ENCODE measurements around the gene DPY19L3. TPM values are rescaled to one million over a fixed set of nuclear protein-coding genes. Genes with fewer than 3 reads are reported as not detected.

DPY19L3 gene
- total RNA-seq, 2 experiments from 2014 or later = 10.4 to 12.4 TPM

DNA sequence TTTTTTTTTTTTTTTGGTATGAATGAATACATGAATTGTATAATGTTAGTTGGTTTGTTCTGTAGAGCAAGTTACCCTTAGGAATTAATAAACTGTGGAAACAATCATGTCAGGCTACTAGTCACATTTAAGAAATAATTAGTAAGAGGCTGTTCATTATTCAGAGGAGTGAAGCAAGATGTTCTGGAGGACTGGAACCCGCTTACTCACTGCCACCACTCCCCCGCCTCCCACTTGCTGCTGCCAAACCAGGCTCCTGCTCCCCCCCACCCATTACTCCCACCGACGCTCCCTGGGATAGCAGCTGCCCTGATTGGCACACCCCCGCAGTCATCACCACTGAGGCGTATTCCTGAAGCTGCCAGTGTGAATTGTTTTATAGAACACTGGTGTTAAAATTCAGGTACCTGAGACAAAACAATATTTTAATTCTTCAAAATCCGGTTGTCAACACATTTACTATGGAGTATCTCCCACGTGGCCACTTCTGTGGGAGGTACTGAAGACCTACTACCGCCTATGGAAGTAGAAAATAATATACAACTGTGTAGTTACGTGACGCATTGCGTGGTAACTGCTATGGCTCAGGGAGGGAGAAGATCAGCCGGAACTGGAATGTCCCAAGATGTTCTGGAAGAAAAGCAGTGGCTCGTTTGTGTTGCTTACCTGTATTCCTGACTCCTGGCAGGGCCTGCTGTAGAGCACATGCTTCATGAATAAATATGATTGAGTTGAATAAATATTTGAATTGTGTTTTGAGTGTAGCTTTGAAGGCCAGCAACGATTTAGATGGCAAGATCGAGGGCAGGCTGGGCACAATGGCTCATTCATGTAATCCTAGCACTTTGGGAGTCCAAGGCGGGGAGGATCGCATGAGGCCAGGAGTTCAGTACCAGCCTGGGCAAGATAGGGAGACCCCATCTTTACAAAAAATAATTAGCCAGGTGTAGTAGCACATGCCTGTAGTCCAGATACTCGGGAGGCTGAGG is 1.7 kb downstream of the DPY19L3 start:
- TF ChIP-seq, protein P1, sequence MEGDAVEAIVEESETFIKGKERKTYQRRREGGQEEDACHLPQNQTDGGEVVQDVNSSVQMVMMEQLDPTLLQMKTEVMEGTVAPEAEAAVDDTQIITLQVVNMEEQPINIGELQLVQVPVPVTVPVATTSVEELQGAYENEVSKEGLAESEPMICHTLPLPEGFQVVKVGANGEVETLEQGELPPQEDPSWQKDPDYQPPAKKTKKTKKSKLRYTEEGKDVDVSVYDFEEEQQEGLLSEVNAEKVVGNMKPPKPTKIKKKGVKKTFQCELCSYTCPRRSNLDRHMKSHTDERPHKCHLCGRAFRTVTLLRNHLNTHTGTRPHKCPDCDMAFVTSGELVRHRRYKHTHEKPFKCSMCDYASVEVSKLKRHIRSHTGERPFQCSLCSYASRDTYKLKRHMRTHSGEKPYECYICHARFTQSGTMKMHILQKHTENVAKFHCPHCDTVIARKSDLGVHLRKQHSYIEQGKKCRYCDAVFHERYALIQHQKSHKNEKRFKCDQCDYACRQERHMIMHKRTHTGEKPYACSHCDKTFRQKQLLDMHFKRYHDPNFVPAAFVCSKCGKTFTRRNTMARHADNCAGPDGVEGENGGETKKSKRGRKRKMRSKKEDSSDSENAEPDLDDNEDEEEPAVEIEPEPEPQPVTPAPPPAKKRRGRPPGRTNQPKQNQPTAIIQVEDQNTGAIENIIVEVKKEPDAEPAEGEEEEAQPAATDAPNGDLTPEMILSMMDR (IDR thresholded peaks at IDR 0.05) = no peak
- H3K4me1 Mint-ChIP-seq (ENCODE audit: low read depth) = peaks cover 21% of the 10 kb centered on the region
- intact Hi-C loops (cut with micrococcal nuclease) = no loop called here
- peak overlapping the region; percentile 83 for H3K4me3 Mint-ChIP-seq
- CTCF ChIA-PET = no interaction called here
- POLR2A ChIA-PET = no interaction called here
- H3K27me3 Mint-ChIP-seq = no peaks in the 10 kb centered on the region
- ATAC-seq (no peak), DNase-seq (no peak)
- peak overlapping the region; percentile 85 for H3K27ac Mint-ChIP-seq
- no peaks in the 10 kb centered on the region for H3K9me3 Mint-ChIP-seq
- peaks cover 19% of the 10 kb centered on the region for H3K36me3 Mint-ChIP-seq (ENCODE audit: low read depth)

- no peak for DNase-seq
- Mint-ChIP-seq H3K4me3 (no peak overlapping the region), H3K27me3 (no peaks in the 10 kb centered on the region), H3K27ac (no peak overlapping the region), H3K9me3 (no peaks in the 10 kb centered on the region), H3K36me3 (ENCODE audit: low read depth) (peaks cover 36% of the 10 kb centered on the region), H3K4me1 (ENCODE audit: low read depth) (peaks cover 6% of the 10 kb centered on the region)
- TF ChIP-seq, protein P1 (IDR thresholded peaks at IDR 0.05) = no peak
- ChIA-PET CTCF (no interaction called here), POLR2A (no interaction called here)
- intact Hi-C loops (cut with micrococcal nuclease) = no loop called here
- no peak for ATAC-seq
These were observed 9.7 kb downstream of the DPY19L3 start for GRCh38 chr19:32415246-32415645.

DNA sequence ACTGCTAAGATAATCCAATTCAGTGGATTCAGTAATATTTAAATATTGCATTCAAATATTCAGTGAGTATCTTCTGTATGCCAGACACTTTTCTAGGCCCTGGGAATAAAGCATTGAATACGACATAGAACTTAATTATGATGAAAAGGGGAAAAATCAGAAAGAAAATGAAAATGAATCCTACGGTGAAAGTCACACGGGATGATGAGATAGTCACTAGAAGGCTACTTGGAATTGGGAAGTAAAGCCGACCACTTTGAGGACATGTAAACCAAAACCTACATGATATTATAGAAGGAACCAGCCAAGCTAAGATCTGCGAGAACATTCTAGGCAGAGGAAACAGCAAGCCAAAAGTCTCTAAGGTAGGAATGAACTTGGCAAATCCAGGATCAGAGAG is 10.1 kb downstream of the DPY19L3 start:
- no peak overlapping the region for H3K4me3 Mint-ChIP-seq
- H3K4me1 Mint-ChIP-seq (ENCODE audit: low read depth) = peaks cover 6% of the 10 kb centered on the region
- POLR2A ChIA-PET = no interaction called here
- H3K9me3 Mint-ChIP-seq = no peaks in the 10 kb centered on the region
- TF ChIP-seq, protein P1 (IDR thresholded peaks at IDR 0.05) = no peak
- H3K27ac Mint-ChIP-seq = no peak overlapping the region
- no peak for DNase-seq
- intact Hi-C loops (cut with micrococcal nuclease) = no loop called here
- H3K27me3 Mint-ChIP-seq = no peaks in the 10 kb centered on the region
- ATAC-seq = no peak
- peaks cover 36% of the 10 kb centered on the region for H3K36me3 Mint-ChIP-seq (ENCODE audit: low read depth)
- CTCF ChIA-PET = interaction anchor here (1.0 to 1.2 kb wide), 2 partner anchors 21 to 52 kb away, joined by 3 read pairs; no protein-coding TSS in a partner anchor

- POLR2A ChIA-PET = no interaction called here
- CTCF ChIA-PET = interaction anchor here (1.1 to 1.2 kb wide), 2 partner anchors 12 to 20 kb away, joined by 3 read pairs; partner anchors contain the start of gene DPY19L3
- TF ChIP-seq, protein P1 (IDR thresholded peaks at IDR 0.05) = no peak
- no peaks in the 10 kb centered on the region for H3K9me3 Mint-ChIP-seq
- no peaks in the 10 kb centered on the region for H3K27me3 Mint-ChIP-seq
- DNase-seq = no peak
- ATAC-seq = no peak
- peaks cover 33% of the 10 kb centered on the region for H3K36me3 Mint-ChIP-seq (ENCODE audit: low read depth)
- peaks cover 10% of the 10 kb centered on the region for H3K4me1 Mint-ChIP-seq (ENCODE audit: low read depth)
- no peak overlapping the region for H3K27ac Mint-ChIP-seq
- intact Hi-C loops (cut with micrococcal nuclease) = no loop called here
- H3K4me3 Mint-ChIP-seq = no peak overlapping the region
These were observed 11.3 kb downstream of the DPY19L3 start for GRCh38 chr19:32416749-32417456.

- Mint-ChIP-seq H3K9me3 (no peaks in the 10 kb centered on the region), H3K27ac (no peak overlapping the region), H3K27me3 (no peaks in the 10 kb centered on the region), H3K4me1 (ENCODE audit: low read depth) (peaks cover 15% of the 10 kb centered on the region), H3K4me3 (no peak overlapping the region), H3K36me3 (ENCODE audit: low read depth) (peaks cover 27% of the 10 kb centered on the region)
- TF ChIP-seq, protein P1 (IDR thresholded peaks at IDR 0.05) = no peak
- ATAC-seq (no peak), DNase-seq (no peak)
- CTCF ChIA-PET = no interaction called here
- intact Hi-C loops (cut with micrococcal nuclease) = no loop called here
- POLR2A ChIA-PET = no interaction called here
These were observed 12.6 kb downstream of the DPY19L3 start for GRCh38 chr19:32418155-32418554.
